H1 (cell line): ENCODE results near the gene DUSP10. TPM values are rescaled to one million over a fixed set of nuclear protein-coding genes. Genes with fewer than 3 reads are reported as not detected.

Experiments used
- CTBP2 ChIP-seq: IDR thresholded peaks from 2 replicates; pipeline ENCODE4 v1.7.0; 2011; ENCODE audit warnings: borderline replicate concordance, mild to moderate bottlenecking, moderate library complexity, mixed read lengths, low read length; ENCODE audit not compliant: insufficient read depth, insufficient read length
- E2F6 ChIP-seq: IDR thresholded peaks from 2 replicates; pipeline ENCODE4 v1.6.1; 2012; ENCODE audit warnings: inconsistent platforms
- SRF ChIP-seq: IDR thresholded peaks from 2 replicates; pipeline ENCODE4 v1.6.1; 2011; ENCODE audit warnings: mild to moderate bottlenecking, low read depth, low read length, moderate library complexity
- TEAD4 ChIP-seq: IDR thresholded peaks from 2 replicates; pipeline ENCODE4 v1.6.1; 2012; ENCODE audit warnings: low read depth, low read length, inconsistent platforms, mixed read lengths
- polyA plus RNA-seq, 7 experiments: library from polyadenylated mRNA; depleted of rRNA in 3 of 7; stranded (reverse) in 5 of 7; unstranded in 2 of 7; fragments of >200 nt in 5 of 7; fragments of 200-250 nt in 2 of 7; gene quantifications; 1 replicate in 5 of 7; 2 replicates in 1 of 7; 4 replicates in 1 of 7; pipeline versions ENCODE4 v1.2.1 to v1.2.3, GENCODE V29; 2011 to 2013; ENCODE audit warnings: missing spikeins in 2 of 7, mixed read lengths in 2 of 7
- total RNA-seq: library from RNA; stranded (reverse); fragmentation: NEBNext Ultra II Directional; extraction: Animal tissue kit (Norgen Biotek cat#: 25700); gene quantifications from 2 replicates; pipeline ENCODE4 v1.2.1, GENCODE V29; 2021
- TF ChIP-seq, protein P1 (sequence below): IDR thresholded peaks from 2 replicates; pipeline ENCODE4 v1.6.1; 2011; ENCODE audit warnings: low read length, improper control_type of control experiment

Gene DUSP10
- total and polyA plus RNA-seq, 2 of the 8 experiments (the other 6 are each of a cell fraction or from before 2014, with no cell fraction given): 1.2 TPM

GRCh38 chr1:221720545-221720944 is 21.3 kb downstream of the DUSP10 start (continued):
- TF ChIP-seq E2F6: no peak
- TF ChIP-seq CTBP2: no peak
- TF ChIP-seq SRF: no peak
- TF ChIP-seq, protein P1, sequence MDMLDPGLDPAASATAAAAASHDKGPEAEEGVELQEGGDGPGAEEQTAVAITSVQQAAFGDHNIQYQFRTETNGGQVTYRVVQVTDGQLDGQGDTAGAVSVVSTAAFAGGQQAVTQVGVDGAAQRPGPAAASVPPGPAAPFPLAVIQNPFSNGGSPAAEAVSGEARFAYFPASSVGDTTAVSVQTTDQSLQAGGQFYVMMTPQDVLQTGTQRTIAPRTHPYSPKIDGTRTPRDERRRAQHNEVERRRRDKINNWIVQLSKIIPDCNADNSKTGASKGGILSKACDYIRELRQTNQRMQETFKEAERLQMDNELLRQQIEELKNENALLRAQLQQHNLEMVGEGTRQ: no peak
- TF ChIP-seq TEAD4: no peak
- TF ChIP-seq, all 59 proteins: peak for 0
